ENCODE data around the gene ARHGEF40. TPM values are rescaled to one million over a fixed set of nuclear protein-coding genes. Genes with fewer than 3 reads are reported as not detected.

ARHGEF40 gene
- total RNA-seq, 1 donor, result 12.9 TPM

GRCh38 chr14:21083565-21084325, 13.6 kb downstream of the ARHGEF40 start:
- Histone ChIP-seq H3K4me3 (ENCODE audit: low read length) (no peak overlapping the region), H3K9me3 (ENCODE audit: low read depth, low read length) (no peaks in the 10 kb centered on the region), H3K4me1 (ENCODE audit: insufficient read depth, low read length) (peaks cover 46% of the 10 kb centered on the region), H3K27me3 (ENCODE audit: insufficient read depth, low read length) (no peaks in the 10 kb centered on the region)

DNA sequence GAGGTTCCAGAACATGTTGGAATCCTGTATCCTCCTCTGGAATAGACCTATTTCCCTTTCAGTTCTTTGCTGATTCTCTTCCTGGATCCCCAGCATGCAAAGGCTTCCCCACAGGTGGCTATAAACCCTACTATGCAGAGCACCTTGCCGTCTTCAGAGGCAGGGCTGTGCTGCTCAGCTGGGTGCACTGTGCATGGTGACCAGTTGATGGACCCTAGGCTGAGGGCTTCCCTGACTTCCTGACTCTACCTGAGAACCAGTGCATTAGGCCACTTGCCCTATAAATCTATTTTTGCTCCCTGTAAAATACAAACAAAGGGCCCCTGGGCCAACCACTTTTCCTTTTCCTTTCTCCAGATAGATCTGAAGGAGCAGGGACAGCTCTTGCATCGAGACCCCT, 14.3 kb downstream of the ARHGEF40 start:
- no peaks in the 10 kb centered on the region for H3K27me3 ChIP-seq (ENCODE audit: insufficient read depth, low read length)
- no peaks in the 10 kb centered on the region for H3K9me3 ChIP-seq (ENCODE audit: low read depth, low read length)
- H3K4me1 ChIP-seq (ENCODE audit: insufficient read depth, low read length), result peaks cover 46% of the 10 kb centered on the region
- H3K4me3 ChIP-seq (ENCODE audit: low read length), result no peak overlapping the region

DNA sequence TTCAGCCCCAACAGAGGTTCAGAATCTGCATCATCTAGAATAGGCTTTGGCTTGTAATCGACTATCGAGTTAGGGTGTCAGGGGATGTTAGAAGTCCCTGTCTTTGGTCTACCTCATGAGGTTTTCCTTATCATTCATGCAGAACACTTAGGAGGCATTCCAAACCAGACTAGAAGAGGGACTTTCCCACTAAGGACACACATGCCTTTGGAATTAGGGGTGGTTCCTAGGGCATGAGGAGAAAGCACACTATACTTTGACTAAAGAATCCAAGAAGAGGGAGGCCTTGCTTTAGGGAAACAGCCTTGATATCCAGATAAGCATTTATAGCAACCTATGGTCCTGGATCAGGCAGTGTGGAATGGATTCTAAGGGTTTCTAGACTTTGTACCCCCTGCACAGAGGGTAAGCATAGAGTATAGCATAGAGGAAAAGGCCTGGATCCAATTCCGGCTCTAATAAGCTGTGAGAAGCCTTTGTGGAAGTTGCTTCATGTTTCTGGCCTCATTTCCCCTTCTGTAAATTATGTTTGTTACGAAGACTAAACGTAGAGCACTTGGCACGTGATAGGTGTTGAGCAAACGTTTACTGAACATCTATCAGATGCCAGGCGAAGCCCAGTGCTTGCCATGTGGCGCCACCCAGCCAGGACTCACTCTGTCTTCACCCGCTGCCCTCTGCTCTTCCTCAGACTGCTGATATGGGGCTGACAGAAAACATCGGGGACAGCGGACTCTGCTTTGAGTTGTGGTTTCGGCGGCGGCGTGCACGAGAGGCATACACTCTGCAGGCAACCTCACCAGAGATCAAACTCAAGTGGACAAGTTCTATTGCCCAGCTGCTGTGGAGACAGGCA, 15.1 kb downstream of the ARHGEF40 start:
- no peaks in the 10 kb centered on the region for H3K9me3 ChIP-seq (ENCODE audit: low read depth, low read length)
- no peaks in the 10 kb centered on the region for H3K27me3 ChIP-seq (ENCODE audit: insufficient read depth, low read length)
- H3K4me1 ChIP-seq (ENCODE audit: insufficient read depth, low read length), result peaks cover 46% of the 10 kb centered on the region
- no peak overlapping the region for H3K4me3 ChIP-seq (ENCODE audit: low read length)

- Histone ChIP-seq H3K4me3 (ENCODE audit: low read length) (no peak overlapping the region), H3K27me3 (ENCODE audit: insufficient read depth, low read length) (no peaks in the 10 kb centered on the region), H3K4me1 (ENCODE audit: insufficient read depth, low read length) (peaks cover 46% of the 10 kb centered on the region), H3K9me3 (ENCODE audit: low read depth, low read length) (no peaks in the 10 kb centered on the region)
These were observed 16.8 kb downstream of the ARHGEF40 start for GRCh38 chr14:21086908-21087293.

DNA sequence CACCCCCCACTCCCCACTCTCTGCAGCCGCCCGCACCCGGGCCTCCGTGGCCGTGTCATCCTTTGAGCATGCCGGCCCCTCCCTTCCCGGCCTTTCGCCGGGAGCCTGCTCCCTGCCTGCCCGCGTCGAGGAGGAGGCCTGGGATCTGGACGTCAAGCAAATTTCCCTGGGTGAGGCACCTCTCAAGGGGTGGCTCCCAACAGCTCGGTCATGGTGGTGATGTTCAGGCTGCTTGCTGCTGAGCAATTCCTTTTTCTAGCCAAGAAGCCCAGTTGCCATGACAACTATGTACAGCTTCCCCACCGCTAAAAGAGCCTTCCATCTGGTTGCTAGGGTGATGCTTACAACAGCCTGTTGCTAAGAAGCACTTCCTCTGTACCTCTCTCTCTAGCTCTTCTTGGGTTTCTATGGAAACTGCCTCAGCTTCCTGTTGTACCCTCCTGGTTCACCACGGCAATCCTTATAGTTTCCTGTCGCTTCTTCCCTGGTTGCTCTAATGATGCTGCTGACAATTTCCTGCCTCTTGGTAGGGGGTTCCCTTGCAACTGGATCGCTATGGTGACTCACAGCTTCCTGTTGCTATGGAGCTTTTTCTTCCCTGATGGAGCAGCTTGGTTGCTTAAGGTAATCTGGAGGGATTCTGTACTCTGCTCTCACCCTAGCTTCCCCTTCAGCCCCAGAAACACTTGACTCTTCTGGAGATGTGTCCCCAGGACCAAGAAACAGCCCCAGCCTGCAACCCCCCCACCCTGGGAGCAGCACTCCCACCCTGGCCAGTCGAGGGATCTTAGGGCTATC, 17.4 kb downstream of the ARHGEF40 start:
- no peaks in the 10 kb centered on the region for H3K9me3 ChIP-seq (ENCODE audit: low read depth, low read length)
- H3K4me1 ChIP-seq (ENCODE audit: insufficient read depth, low read length), result peaks cover 46% of the 10 kb centered on the region
- no peaks in the 10 kb centered on the region for H3K27me3 ChIP-seq (ENCODE audit: insufficient read depth, low read length)
- H3K4me3 ChIP-seq (ENCODE audit: low read length), result no peak overlapping the region

DNA sequence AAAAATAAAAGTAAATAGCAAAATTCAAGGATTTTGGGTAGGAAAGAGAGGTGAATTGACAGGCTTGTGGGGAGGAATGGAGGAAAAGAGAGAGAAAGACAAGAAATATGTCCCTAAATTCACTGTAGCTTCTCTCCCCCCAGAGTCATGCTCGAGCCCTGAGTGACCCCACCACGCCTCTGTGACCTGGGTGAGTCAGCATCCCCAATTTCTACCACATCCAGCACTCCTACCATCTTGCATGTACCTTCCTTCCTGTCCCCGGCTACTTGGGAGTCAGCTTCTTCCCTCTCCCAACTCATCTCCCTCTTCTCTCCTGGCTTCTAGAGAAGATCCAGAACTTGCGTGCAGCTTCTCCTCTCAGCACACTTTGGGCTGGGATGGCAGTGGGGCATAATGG, 18.6 kb downstream of the ARHGEF40 start:
- no peaks in the 10 kb centered on the region for H3K9me3 ChIP-seq (ENCODE audit: low read depth, low read length)
- peaks cover 50% of the 10 kb centered on the region for H3K4me1 ChIP-seq (ENCODE audit: insufficient read depth, low read length)
- H3K27me3 ChIP-seq (ENCODE audit: insufficient read depth, low read length), result no peaks in the 10 kb centered on the region
- H3K4me3 ChIP-seq (ENCODE audit: low read length), result no peak overlapping the region

- Histone ChIP-seq H3K27me3 (ENCODE audit: insufficient read depth, low read length) (no peaks in the 10 kb centered on the region), H3K4me1 (ENCODE audit: insufficient read depth, low read length) (peaks cover 48% of the 10 kb centered on the region), H3K9me3 (ENCODE audit: low read depth, low read length) (no peaks in the 10 kb centered on the region), H3K4me3 (ENCODE audit: low read length) (no peak overlapping the region)
These were observed 19.2 kb downstream of the ARHGEF40 start for GRCh38 chr14:21089271-21089670.

GRCh38 chr14:21089877-21090193, 19.7 kb downstream of the ARHGEF40 start:
- Histone ChIP-seq H3K4me1 (ENCODE audit: insufficient read depth, low read length) (peaks cover 42% of the 10 kb centered on the region), H3K9me3 (ENCODE audit: low read depth, low read length) (no peaks in the 10 kb centered on the region), H3K4me3 (ENCODE audit: low read length) (no peak overlapping the region), H3K27me3 (ENCODE audit: insufficient read depth, low read length) (no peaks in the 10 kb centered on the region)

- no peaks in the 10 kb centered on the region for H3K27me3 ChIP-seq (ENCODE audit: insufficient read depth, low read length)
- H3K4me3 ChIP-seq (ENCODE audit: low read length), result no peak overlapping the region
- H3K4me1 ChIP-seq (ENCODE audit: insufficient read depth, low read length), result peaks cover 37% of the 10 kb centered on the region
- H3K9me3 ChIP-seq (ENCODE audit: low read depth, low read length), result no peaks in the 10 kb centered on the region
These were observed 20.3 kb downstream of the ARHGEF40 start for GRCh38 chr14:21090194-21090939.

GRCh38 chr14:21090940-21091663, 21.0 kb downstream of the ARHGEF40 start:
- no peak overlapping the region for H3K4me3 ChIP-seq (ENCODE audit: low read length)
- peaks cover 29% of the 10 kb centered on the region for H3K4me1 ChIP-seq (ENCODE audit: insufficient read depth, low read length)
- no peaks in the 10 kb centered on the region for H3K27me3 ChIP-seq (ENCODE audit: insufficient read depth, low read length)
- no peaks in the 10 kb centered on the region for H3K9me3 ChIP-seq (ENCODE audit: low read depth, low read length)

GRCh38 chr14:21091821-21092272, 21.7 kb downstream of the ARHGEF40 start:
- peaks cover 22% of the 10 kb centered on the region for H3K4me1 ChIP-seq (ENCODE audit: insufficient read depth, low read length)
- H3K4me3 ChIP-seq (ENCODE audit: low read length), result no peak overlapping the region
- no peaks in the 10 kb centered on the region for H3K9me3 ChIP-seq (ENCODE audit: low read depth, low read length)

DNA sequence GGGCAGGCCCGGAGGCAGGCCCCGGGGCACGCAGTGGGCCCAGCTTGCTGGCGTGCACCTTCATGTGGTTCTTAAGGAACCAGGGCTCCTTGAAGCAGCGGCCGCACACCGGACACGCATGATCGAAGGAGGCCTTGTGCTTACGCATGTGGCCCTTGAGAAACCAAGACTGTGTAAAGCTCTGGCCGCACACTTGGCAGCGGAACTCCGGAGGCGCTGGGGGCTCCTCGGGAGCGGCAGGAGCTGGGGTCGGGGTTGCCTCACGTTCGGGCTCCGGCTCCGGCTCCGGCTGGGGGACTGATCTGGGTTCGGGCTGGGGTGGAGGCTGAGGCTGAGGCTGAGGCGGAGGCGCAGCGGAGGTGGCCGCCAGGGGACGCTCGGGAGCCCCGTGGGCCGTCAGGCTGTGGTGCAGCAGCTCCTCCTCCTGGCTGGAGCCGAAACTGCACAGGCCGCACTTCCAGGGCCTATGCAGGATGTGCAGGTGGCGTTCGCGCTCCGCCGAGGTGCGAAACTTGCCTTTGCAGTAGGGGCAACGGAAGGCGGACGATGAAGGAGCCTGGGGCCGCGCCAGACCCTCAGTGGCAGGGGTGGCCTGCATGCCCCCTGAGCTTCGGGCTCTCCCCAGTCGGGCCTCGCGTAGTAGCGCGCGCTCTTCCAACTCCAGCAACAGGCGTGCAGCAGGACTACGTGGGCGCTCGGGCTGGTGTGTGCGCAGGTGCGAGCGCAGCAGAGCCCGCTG, 22.3 kb downstream of the ARHGEF40 start:
- H3K27me3 ChIP-seq (ENCODE audit: insufficient read depth, low read length), result no peaks in the 10 kb centered on the region
- no peaks in the 10 kb centered on the region for H3K9me3 ChIP-seq (ENCODE audit: low read depth, low read length)
- H3K4me1 ChIP-seq (ENCODE audit: insufficient read depth, low read length), result peaks cover 20% of the 10 kb centered on the region
- H3K4me3 ChIP-seq (ENCODE audit: low read length), result no peak overlapping the region

More at GRCh38 chr14:21091821-21092272, 21.7 kb downstream of the ARHGEF40 start:
- no peaks in the 10 kb centered on the region for H3K27me3 ChIP-seq (ENCODE audit: insufficient read depth, low read length)

DNA sequence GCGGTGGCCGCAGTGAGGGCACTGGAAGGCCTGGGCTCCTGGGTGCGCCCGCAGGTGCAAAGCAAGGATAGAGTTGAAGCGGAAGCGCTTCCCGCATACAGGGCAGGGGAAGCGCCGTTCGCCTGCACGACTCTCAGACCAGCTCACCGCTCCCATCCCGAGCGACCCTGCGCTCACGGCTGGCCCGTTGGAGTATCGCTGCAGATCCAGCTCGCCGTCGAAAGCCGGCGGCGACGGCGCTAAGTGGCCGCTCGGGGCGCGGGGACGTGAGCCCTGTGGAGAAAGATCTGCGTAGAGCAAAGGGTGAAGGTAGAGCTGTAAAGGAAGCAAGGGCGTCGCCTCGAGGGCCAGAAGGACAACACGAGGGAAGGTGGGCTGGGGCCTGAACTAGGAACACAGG, 22.9 kb downstream of the ARHGEF40 start:
- Histone ChIP-seq H3K4me1 (ENCODE audit: insufficient read depth, low read length) (peaks cover 16% of the 10 kb centered on the region), H3K4me3 (ENCODE audit: low read length) (no peak overlapping the region), H3K27me3 (ENCODE audit: insufficient read depth, low read length) (no peaks in the 10 kb centered on the region), H3K9me3 (ENCODE audit: low read depth, low read length) (no peaks in the 10 kb centered on the region)

Data from mononuclear cell (primary cell).